DOHH2 (cell line): ENCODE data around the gene SMARCC2.
"Not testable (repeated sequence)": the region's sequence is repeated elsewhere in the genome, so short reads cannot be mapped to it uniquely, and the experiment has no call there.

ENCODE experiments used
- H3F3A ChIP-seq: fragments of 200-600 bp; sonication (generic), shearing (Covaris generic); 2 replicates; pipeline ENCODE4 v1.6.0; 2016; ENCODE audit warnings: antibody characterized with exemption, mild to moderate bottlenecking; ENCODE audit not compliant: control insufficient read depth, insufficient read depth
- H3K27ac ChIP-seq: fragments of 200-600 bp; sonication (generic); 2 replicates; pipeline ENCODE4 v1.5.1; 2014; ENCODE audit warnings: low read depth, mild to moderate bottlenecking, low read length, moderate library complexity
- H3K27me3 ChIP-seq: fragments of 200-600 bp; sonication (generic); 2 replicates; pipeline ENCODE4 v1.6.1; 2014; ENCODE audit warnings: mild to moderate bottlenecking, low read length, mixed read lengths; ENCODE audit not compliant: control insufficient read depth
- H3K36me3 ChIP-seq: fragments of 200-600 bp; sonication (generic); 2 replicates; pipeline ENCODE4 v1.6.1; 2014; ENCODE audit warnings: mild to moderate bottlenecking, low read length, moderate library complexity, mixed read lengths; ENCODE audit not compliant: control insufficient read depth
- H3K4me1 ChIP-seq: fragments of 200-600 bp; sonication (generic); 2 replicates; pipeline ENCODE4 v1.6.1; 2014; ENCODE audit warnings: mild to moderate bottlenecking, low read length, mixed read lengths; ENCODE audit not compliant: control insufficient read depth
- H3K4me2 ChIP-seq: fragments of 200-600 bp; sonication (generic); 2 replicates; pipeline ENCODE4 v1.6.0; 2014; ENCODE audit warnings: mild to moderate bottlenecking, low read length, moderate library complexity
- H3K4me3 ChIP-seq: fragments of 200-600 bp; sonication (generic); 2 replicates; pipeline ENCODE4 v1.5.1; 2014; ENCODE audit warnings: mild to moderate bottlenecking, low read length, mixed read lengths
- H3K79me2 ChIP-seq: fragments of 200-600 bp; sonication (generic); 2 replicates; pipeline ENCODE4 v1.6.1; 2014; ENCODE audit warnings: mild to moderate bottlenecking, low read length, mixed read lengths; ENCODE audit not compliant: control insufficient read depth
- H3K9me2 ChIP-seq: fragments of 200-600 bp; sonication (generic); replicated peaks from 2 replicates; pipeline ENCODE4 v1.6.1; 2014; ENCODE audit warnings: mild to moderate bottlenecking, low read length, mixed read lengths; ENCODE audit not compliant: control insufficient read depth
- H3K9me3 ChIP-seq: fragments of 200-600 bp; sonication (generic); 2 replicates; pipeline ENCODE4 v1.6.1; 2014; ENCODE audit warnings: antibody characterized with exemption, low read length, mixed read lengths; ENCODE audit not compliant: control insufficient read depth, insufficient read depth
- H4K20me1 ChIP-seq: fragments of 200-600 bp; sonication (generic); 2 replicates; pipeline ENCODE4 v1.6.0; 2014; ENCODE audit warnings: low read depth, mild to moderate bottlenecking, antibody characterized with exemption, low read length, moderate library complexity; ENCODE audit not compliant: control insufficient read depth, insufficient read depth
- CTCF ChIP-seq: fragments of 200-600 bp; sonication (generic); IDR thresholded peaks from one replicate; pipeline ENCODE4 v1.5.1; 2014; ENCODE audit warnings: antibody characterized with exemption, mild to moderate bottlenecking, low read depth, low read length; ENCODE audit not compliant: poor library complexity, severe bottlenecking
- EZH2phosphoT487 ChIP-seq: fragments of 200-600 bp; sonication (generic); IDR thresholded peaks from 2 replicates; pipeline ENCODE4 v1.6.1; 2017; ENCODE audit warnings: borderline replicate concordance, mild to moderate bottlenecking, antibody characterized with exemption, low read length, moderate library complexity, mixed read lengths

Gene SMARCC2

GRCh38 chr12:56117778-56118687 lies 71.2 kb downstream of the SMARCC2 start, which contains the start of gene ZC3H10:
Gene ZC3H10 (plus strand): TSS chr12:56118266. CDS start chr12:56120563, 2,297 bp downstream.
- peaks cover 36% of the 10 kb centered on the region for H3K79me2 ChIP-seq
- H3F3A ChIP-seq: peaks cover 49% of the 10 kb centered on the region
- no peaks in the 10 kb centered on the region for H4K20me1 ChIP-seq

GRCh38 chr12:56117082-56117706 lies 72.1 kb downstream of the SMARCC2 start:
- H3K9me2 ChIP-seq, H3K27me3 ChIP-seq, H3K9me3 ChIP-seq, H4K20me1 ChIP-seq: not testable (repeated sequence)
- Histone ChIP-seq H3K36me3 (peaks cover 64% of the 10 kb centered on the region), H3K4me1 (peaks cover 25% of the 10 kb centered on the region), H3K27ac (peak overlapping the region; percentile 91), H3F3A (peaks cover 57% of the 10 kb centered on the region), H3K4me2 (peak overlapping the region; percentile 99), H3K4me3 (peak overlapping the region; percentile 82), H3K79me2 (peaks cover 36% of the 10 kb centered on the region)

More at GRCh38 chr12:56117778-56118687, 71.2 kb downstream of the SMARCC2 start, which contains the start of gene ZC3H10:
- Histone ChIP-seq H3K9me2 (no peaks in the 10 kb centered on the region), H3K4me1 (peaks cover 25% of the 10 kb centered on the region), H3K36me3 (peaks cover 56% of the 10 kb centered on the region), H3K27ac (peak within 1 kb of the TSS; percentile 91), H3K4me2 (peak within 1 kb of the TSS; percentile 99), H3K27me3 (no peaks in the 10 kb centered on the region), H3K4me3 (peak within 1 kb of the TSS; percentile 82), H3K9me3 (no peaks in the 10 kb centered on the region)
- no peak for TF ChIP-seq EZH2phosphoT487
- TF ChIP-seq CTCF: peak; percentile 44

GRCh38 chr12:56116267-56117081 lies 72.8 kb downstream of the SMARCC2 start, which contains the start of gene RPL41:
Gene RPL41 (plus strand): TSS chr12:56116633.
- H3K36me3 ChIP-seq: peaks cover 66% of the 10 kb centered on the region
- TF ChIP-seq CTCF (no peak), EZH2phosphoT487 (no peak)
- peak within 1 kb of the TSS; percentile 91 for H3K27ac ChIP-seq
- H3F3A ChIP-seq: peaks cover 61% of the 10 kb centered on the region
- peaks cover 25% of the 10 kb centered on the region for H3K4me1 ChIP-seq
- H3K4me2 ChIP-seq: peak within 1 kb of the TSS; percentile 99
- H3K9me3 ChIP-seq: no peaks in the 10 kb centered on the region
- no peaks in the 10 kb centered on the region for H3K27me3 ChIP-seq
- H3K4me3 ChIP-seq: peak within 1 kb of the TSS; percentile 82
- H3K79me2 ChIP-seq: peaks cover 33% of the 10 kb centered on the region
- H4K20me1 ChIP-seq: no peaks in the 10 kb centered on the region
- no peaks in the 10 kb centered on the region for H3K9me2 ChIP-seq
